Fibroblast of lung (primary cell): ENCODE data around the gene KDM2B. TPM values are rescaled to one million over a fixed set of nuclear protein-coding genes. Genes with fewer than 3 reads are reported as not detected.

Source experiments
- DNase-seq, 2 donors: peaks; one replicate each; pipeline versions ENCODE4 v3.0.0 to v3.0.0-alpha.2; 2010; ENCODE audit warnings: low read depth in 2 of 2
- H2AFZ ChIP-seq: 2 replicates; pipeline ENCODE4 v1.5.1; 2012; ENCODE audit warnings: low read length, control low read depth, inconsistent platforms
- H3K27ac ChIP-seq: 2 replicates; pipeline ENCODE4 v1.5.1; 2011; ENCODE audit warnings: low read length, control low read depth; ENCODE audit not compliant: insufficient read depth
- H3K27me3 ChIP-seq: 2 replicates; pipeline ENCODE4 v1.5.1; 2011; ENCODE audit warnings: mild to moderate bottlenecking, low read length; ENCODE audit not compliant: control insufficient read depth, insufficient read depth
- H3K36me3 ChIP-seq: 2 replicates; pipeline ENCODE4 v1.5.1; 2011; ENCODE audit warnings: low read length; ENCODE audit not compliant: control insufficient read depth, insufficient read depth
- H3K4me1 ChIP-seq: 2 replicates; pipeline ENCODE4 v1.5.1; 2011; ENCODE audit warnings: low read length; ENCODE audit not compliant: control insufficient read depth, insufficient read depth; ENCODE audit errors: extremely low read depth
- H3K4me2 ChIP-seq: 2 replicates; pipeline ENCODE4 v1.5.1; 2011; ENCODE audit warnings: low read length, control low read depth; ENCODE audit not compliant: insufficient read depth; ENCODE audit errors: extremely low read depth
- H3K4me3 ChIP-seq, 4 experiments: fragments of 200-600 bp in 1 of 4; sonication (generic) in 1 of 4; replicated peaks in 1 of 4; 2 replicates each; pipeline ENCODE4 v1.5.1; 2011 to 2016; ENCODE audit warnings: low read length in 4 of 4, low read depth in 3 of 4, mild to moderate bottlenecking in 3 of 4, control low read depth in 2 of 4, inconsistent platforms in 1 of 4, mixed read lengths in 1 of 4; ENCODE audit not compliant: insufficient read depth in 1 of 4; ENCODE audit errors: control extremely low read depth in 1 of 4
- H3K79me2 ChIP-seq: 2 replicates; pipeline ENCODE4 v1.5.1; 2012; ENCODE audit warnings: mild to moderate bottlenecking, low read length, inconsistent platforms; ENCODE audit not compliant: control insufficient read depth, insufficient read depth
- H3K9ac ChIP-seq: 2 replicates; pipeline ENCODE4 v1.5.1; 2011; ENCODE audit warnings: mild to moderate bottlenecking, low read length, control low read depth; ENCODE audit not compliant: insufficient read depth
- H3K9me3 ChIP-seq: 2 replicates; pipeline ENCODE4 v1.5.1; 2012; ENCODE audit warnings: low read depth, low read length; ENCODE audit not compliant: control insufficient read depth, insufficient read depth
- H4K20me1 ChIP-seq: 2 replicates; pipeline ENCODE4 v1.5.1; 2011; ENCODE audit warnings: low read length; ENCODE audit not compliant: control insufficient read depth, insufficient read depth; ENCODE audit errors: extremely low read depth
- CTCF ChIP-seq, 2 donors: IDR thresholded peaks in 1 of 2; conservative IDR thresholded peaks in 1 of 2; 1 replicate in 1 of 2; 2 replicates in 1 of 2; pipeline ENCODE4 v1.5.1; 2011 to 2012; ENCODE audit warnings: low read length in 2 of 2, control low read depth in 1 of 2, inconsistent platforms in 1 of 2, low read depth in 1 of 2, mild to moderate bottlenecking in 1 of 2
- EZH2 ChIP-seq: IDR thresholded peaks from 2 replicates; pipeline ENCODE4 v1.5.1; 2012; ENCODE audit warnings: low read length, control low read depth, mild to moderate bottlenecking; ENCODE audit errors: missing control alignments
- polyA plus RNA-seq, 2 donors: library from polyadenylated mRNA; depleted of rRNA in 1 of 2; stranded (reverse) in 1 of 2; unstranded in 1 of 2; fragments of >200 nt; gene quantifications; 2 replicates each; pipeline ENCODE4 v1.2.1, GENCODE V29; 2011 to 2012; ENCODE audit warnings: missing spikeins in 1 of 2
- total RNA-seq: library from RNA; depleted of rRNA; stranded (reverse); fragments of >200 nt; gene quantifications from 2 replicates; pipeline ENCODE4 v1.2.1, GENCODE V29; 2014

KDM2B gene
- total and polyA plus RNA-seq, 2 donors (not counting 1 experiment from before 2014, with no cell fraction given), result 9.8 to 21.6 TPM

- H3K4me2 ChIP-seq, result no peak overlapping the region
Observed at GRCh38 chr12:121529184-121529583, 51.6 kb downstream of the KDM2B start.

GRCh38 chr12:121525411-121525810, 55.4 kb downstream of the KDM2B start:
- Histone ChIP-seq H3K9ac (no peak overlapping the region), H2AFZ (no peak overlapping the region), H3K36me3 (peaks cover 3% of the 10 kb centered on the region), H3K27me3 (no peaks in the 10 kb centered on the region), H3K4me3 (no peak overlapping the region), H3K9me3 (no peaks in the 10 kb centered on the region), H3K79me2 (no peaks in the 10 kb centered on the region), H3K27ac (no peak overlapping the region), H3K4me1 (peaks cover 5% of the 10 kb centered on the region), H3K4me2 (no peak overlapping the region), H4K20me1 (no peaks in the 10 kb centered on the region)
- DNase-seq, result no peak
- TF ChIP-seq EZH2, result no peak
- no peak for TF ChIP-seq CTCF (conservative IDR thresholded peaks at IDR 0.05 in 1 of 2, IDR thresholded peaks at IDR 0.05 in 1 of 2; ENCODE audit: low read depth in 1 of 2, low read length in 2 of 2)

More at GRCh38 chr12:121529184-121529583, 51.6 kb downstream of the KDM2B start:
- H3K27me3 ChIP-seq, result no peaks in the 10 kb centered on the region
- peaks cover 20% of the 10 kb centered on the region for H3K4me1 ChIP-seq
- no peak for DNase-seq
- no peaks in the 10 kb centered on the region for H3K36me3 ChIP-seq
- H3K9me3 ChIP-seq, result no peaks in the 10 kb centered on the region
- H3K79me2 ChIP-seq, result no peaks in the 10 kb centered on the region
- no peak overlapping the region for H3K9ac ChIP-seq
- no peak overlapping the region for H3K27ac ChIP-seq
- no peak overlapping the region for H3K4me3 ChIP-seq
- H4K20me1 ChIP-seq, result no peaks in the 10 kb centered on the region
- H2AFZ ChIP-seq, result no peak overlapping the region
- TF ChIP-seq CTCF (conservative IDR thresholded peaks at IDR 0.05 in 1 of 2, IDR thresholded peaks at IDR 0.05 in 1 of 2; ENCODE audit: low read depth in 1 of 2, low read length in 2 of 2) (no peak), EZH2 (no peak)

GRCh38 chr12:121524196-121524916, 56.5 kb downstream of the KDM2B start:
- Histone ChIP-seq H2AFZ (no peak overlapping the region), H4K20me1 (no peaks in the 10 kb centered on the region), H3K27ac (no peak overlapping the region), H3K4me3 (no peak overlapping the region), H3K36me3 (peaks cover 3% of the 10 kb centered on the region), H3K4me2 (no peak overlapping the region), H3K9ac (no peak overlapping the region), H3K4me1 (peaks cover 4% of the 10 kb centered on the region), H3K79me2 (no peaks in the 10 kb centered on the region), H3K9me3 (no peaks in the 10 kb centered on the region), H3K27me3 (no peaks in the 10 kb centered on the region)
- DNase-seq, result no peak
- no peak for TF ChIP-seq CTCF (conservative IDR thresholded peaks at IDR 0.05 in 1 of 2, IDR thresholded peaks at IDR 0.05 in 1 of 2; ENCODE audit: low read depth in 1 of 2, low read length in 2 of 2)
- no peak for TF ChIP-seq EZH2
